ES-I3 (cell line): ENCODE results near the gene SEZ6L.
A peak's percentile ranks its signal among the peaks of the same experiment; 100 is the strongest.

ENCODE experiments used
- H3K36me3 ChIP-seq: 2 replicates; pipeline ENCODE4 v1.6.1; 2013; ENCODE audit warnings: mild to moderate bottlenecking, low read length, control low read depth, moderate library complexity; ENCODE audit not compliant: insufficient read depth
- H3K4me1 ChIP-seq: 2 replicates; pipeline ENCODE4 v1.6.1; 2013; ENCODE audit warnings: mild to moderate bottlenecking, control low read depth, low read length; ENCODE audit not compliant: insufficient read depth
- H3K9ac ChIP-seq: 2 replicates; pipeline ENCODE4 v1.6.1; 2013; ENCODE audit warnings: low read depth, mild to moderate bottlenecking, low read length, moderate library complexity
- H3K9me3 ChIP-seq: 2 replicates; pipeline ENCODE4 v1.6.1; 2013; ENCODE audit warnings: mild to moderate bottlenecking, low read length, moderate library complexity; ENCODE audit not compliant: control insufficient read depth, insufficient read depth

Gene SEZ6L

GRCh38 chr22:26333088-26333800 lies 164.0 kb downstream of the SEZ6L start:
- Histone ChIP-seq H3K36me3 (no peaks in the 10 kb centered on the region), H3K4me1 (no peaks in the 10 kb centered on the region), H3K9me3 (no peaks in the 10 kb centered on the region), H3K9ac (no peak overlapping the region)

GRCh38 chr22:26334232-26334631 lies 165.0 kb downstream of the SEZ6L start:
- Histone ChIP-seq H3K36me3 (no peaks in the 10 kb centered on the region), H3K4me1 (no peaks in the 10 kb centered on the region), H3K9ac (no peak overlapping the region), H3K9me3 (no peaks in the 10 kb centered on the region)

- no peak overlapping the region for H3K9ac ChIP-seq
- no peaks in the 10 kb centered on the region for H3K9me3 ChIP-seq
- no peaks in the 10 kb centered on the region for H3K4me1 ChIP-seq
- no peaks in the 10 kb centered on the region for H3K36me3 ChIP-seq
Observed at GRCh38 chr22:26336773-26337172, 167.5 kb downstream of the SEZ6L start.

- H3K36me3 ChIP-seq, result no peaks in the 10 kb centered on the region
- H3K9ac ChIP-seq, result no peak overlapping the region
- H3K4me1 ChIP-seq, result no peaks in the 10 kb centered on the region
- no peaks in the 10 kb centered on the region for H3K9me3 ChIP-seq
Observed at GRCh38 chr22:26339755-26340154, 170.5 kb downstream of the SEZ6L start.

DNA sequence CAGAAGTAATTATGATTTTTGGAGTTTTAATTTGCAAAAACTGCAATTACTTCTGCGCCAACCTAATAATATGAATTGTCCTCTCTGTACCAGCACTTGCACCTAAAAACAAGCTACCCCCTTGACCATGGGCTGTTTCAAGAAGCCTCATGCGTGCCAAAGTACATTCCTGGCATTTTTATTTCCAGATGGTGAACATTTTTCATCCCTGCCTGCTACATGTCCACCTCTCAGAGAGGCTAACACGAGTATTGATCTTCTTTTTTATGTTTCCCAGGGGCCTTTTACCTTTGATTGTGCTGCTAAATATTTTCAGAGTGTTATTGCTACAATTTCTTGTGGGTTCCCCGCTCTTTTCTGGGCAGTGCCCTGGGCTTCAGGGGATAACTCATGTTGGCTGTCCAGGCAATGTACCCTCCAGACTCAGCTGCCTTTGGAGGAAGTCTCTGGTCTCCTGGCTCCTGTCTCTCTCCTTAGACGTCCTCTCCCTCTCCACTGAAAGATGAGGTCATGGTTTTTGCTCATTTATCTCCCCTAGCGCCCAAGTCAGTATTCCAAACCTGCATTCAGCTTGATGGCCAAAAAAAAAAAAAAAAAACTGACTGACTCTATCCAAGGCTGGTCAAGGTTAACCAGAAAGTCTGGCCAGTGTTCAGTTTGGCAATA lies 173.6 kb downstream of the SEZ6L start:
- Histone ChIP-seq H3K9ac (no peak overlapping the region), H3K4me1 (no peaks in the 10 kb centered on the region), H3K36me3 (no peaks in the 10 kb centered on the region), H3K9me3 (no peaks in the 10 kb centered on the region)

GRCh38 chr22:26345496-26345895 lies 176.2 kb downstream of the SEZ6L start:
- Histone ChIP-seq H3K36me3 (no peaks in the 10 kb centered on the region), H3K9ac (no peak overlapping the region), H3K4me1 (no peaks in the 10 kb centered on the region), H3K9me3 (no peaks in the 10 kb centered on the region)

DNA sequence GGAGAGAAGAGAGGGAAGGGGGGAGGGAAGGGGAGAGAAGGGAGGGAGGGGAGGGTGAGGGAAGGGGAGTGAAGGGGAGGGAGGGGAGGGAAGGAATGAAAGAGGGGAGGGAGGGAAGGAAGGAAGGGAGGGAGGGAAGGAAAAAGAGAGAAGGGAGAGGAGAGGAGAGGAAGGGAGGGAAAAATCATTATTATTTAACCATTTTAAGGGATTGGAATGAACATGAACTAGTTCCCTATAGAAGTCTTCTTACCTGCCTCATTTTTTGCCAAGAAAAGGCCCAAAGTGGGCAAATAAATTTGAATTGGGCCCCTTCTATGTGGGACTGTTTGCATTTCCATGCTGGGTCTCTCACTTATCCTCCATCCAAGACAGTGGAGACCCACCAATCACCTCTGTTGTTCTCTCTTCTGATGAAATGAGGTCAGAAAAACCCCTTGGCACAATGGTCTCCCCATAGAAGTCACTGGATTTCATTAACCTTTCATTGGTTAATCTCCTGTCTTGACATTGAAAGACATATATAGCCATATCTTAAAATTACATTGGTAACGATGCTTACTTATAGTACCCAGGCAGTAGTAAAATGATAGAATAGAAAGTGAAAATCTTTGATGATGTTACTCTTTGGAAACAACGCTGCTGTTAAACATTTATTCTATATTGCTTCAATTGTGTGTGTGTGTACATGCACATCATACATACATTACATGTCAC lies 179.7 kb downstream of the SEZ6L start:
- Histone ChIP-seq H3K9ac (no peak overlapping the region), H3K36me3 (no peaks in the 10 kb centered on the region), H3K9me3 (no peaks in the 10 kb centered on the region), H3K4me1 (no peaks in the 10 kb centered on the region)

DNA sequence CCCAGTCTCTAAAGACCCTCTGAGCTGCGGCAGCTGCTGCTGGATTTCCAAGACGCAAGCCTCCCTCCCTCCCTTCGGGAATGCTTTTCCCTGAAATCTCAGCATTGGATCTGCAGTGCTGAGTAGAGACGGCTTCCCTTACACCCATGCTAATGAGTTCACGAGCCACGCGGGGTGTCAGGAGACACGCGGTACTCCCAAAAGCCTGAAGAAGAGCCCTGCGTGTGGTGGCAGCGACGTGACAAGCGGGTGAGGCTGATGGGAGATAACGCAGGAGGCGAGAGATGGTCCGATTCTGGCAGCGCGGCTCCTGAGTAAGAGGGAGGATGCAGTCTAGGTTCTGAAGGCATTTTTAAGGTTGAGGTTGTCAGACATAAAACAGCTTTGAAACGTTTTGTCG lies 185.4 kb downstream of the SEZ6L start:
- H3K36me3 ChIP-seq, result no peaks in the 10 kb centered on the region
- H3K4me1 ChIP-seq, result no peaks in the 10 kb centered on the region

DNA sequence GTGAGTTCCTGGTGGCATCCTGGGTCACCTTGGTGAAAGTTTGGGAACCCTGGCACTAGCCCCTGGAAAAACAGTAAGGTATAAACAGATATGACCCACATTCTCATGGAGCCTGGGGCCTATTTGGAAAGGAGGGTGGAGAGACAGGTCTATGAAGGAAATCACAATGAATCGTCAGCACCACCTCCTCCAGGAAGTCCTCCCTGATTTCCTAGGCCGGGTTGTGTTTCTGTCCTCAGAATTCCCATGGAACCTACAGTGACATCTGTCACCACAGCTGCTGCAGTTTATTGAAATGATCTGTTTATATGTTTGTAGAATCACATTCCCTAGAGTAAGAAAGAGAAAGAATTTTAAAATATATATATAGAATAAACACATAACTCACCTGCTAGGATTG lies 188.0 kb downstream of the SEZ6L start:
- Histone ChIP-seq H3K36me3 (no peaks in the 10 kb centered on the region), H3K9me3 (no peaks in the 10 kb centered on the region), H3K4me1 (no peaks in the 10 kb centered on the region), H3K9ac (no peak overlapping the region)

More for the DNA sequence above, 185.4 kb downstream of the SEZ6L start:
- H3K9me3 ChIP-seq, result no peaks in the 10 kb centered on the region
- H3K9ac ChIP-seq, result no peak overlapping the region

- H3K4me1 ChIP-seq, result no peaks in the 10 kb centered on the region
- H3K9ac ChIP-seq, result no peak overlapping the region
- H3K9me3 ChIP-seq, result no peaks in the 10 kb centered on the region
- H3K36me3 ChIP-seq, result no peaks in the 10 kb centered on the region
Observed at GRCh38 chr22:26357813-26358212, 188.6 kb downstream of the SEZ6L start.

GRCh38 chr22:26359156-26359555 lies 189.9 kb downstream of the SEZ6L start:
- Histone ChIP-seq H3K36me3 (no peaks in the 10 kb centered on the region), H3K4me1 (no peaks in the 10 kb centered on the region), H3K9me3 (no peaks in the 10 kb centered on the region), H3K9ac (no peak overlapping the region)

DNA sequence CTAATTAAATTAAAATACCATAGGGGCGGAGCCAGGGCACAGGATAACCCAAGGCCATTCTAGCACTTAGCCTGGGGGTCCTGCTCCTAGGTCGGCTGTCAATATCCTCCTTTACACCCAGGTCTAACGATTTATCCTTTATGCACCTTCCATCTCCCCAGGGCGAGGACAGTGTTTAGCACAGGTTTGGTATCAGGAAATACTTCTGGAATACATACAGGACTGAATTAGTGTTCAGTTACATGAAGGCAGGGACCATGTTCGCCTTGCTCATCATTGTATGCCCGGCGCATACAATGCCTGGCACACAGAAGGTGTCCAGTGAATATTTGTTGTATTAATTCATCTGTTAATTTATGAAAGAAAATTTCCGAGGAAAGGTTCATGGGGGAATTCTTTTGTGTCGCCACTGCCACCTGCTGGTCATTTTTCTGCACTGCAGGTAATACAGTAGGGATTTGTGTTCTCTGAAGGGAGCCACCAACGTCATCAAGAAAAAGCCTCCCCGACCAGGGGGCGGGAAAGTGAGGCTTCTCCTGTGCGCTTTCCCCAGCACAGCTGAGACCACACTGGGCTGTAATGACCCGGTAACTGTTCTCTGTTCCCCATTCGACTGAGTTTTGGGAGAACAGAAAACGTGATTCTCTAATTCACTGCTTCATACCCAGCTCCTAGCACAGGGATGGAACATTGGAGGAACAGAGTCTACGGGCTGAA lies 191.1 kb downstream of the SEZ6L start:
- no peaks in the 10 kb centered on the region for H3K4me1 ChIP-seq
- no peaks in the 10 kb centered on the region for H3K9me3 ChIP-seq
- no peaks in the 10 kb centered on the region for H3K36me3 ChIP-seq
- peak overlapping the region; percentile 43 for H3K9ac ChIP-seq

DNA sequence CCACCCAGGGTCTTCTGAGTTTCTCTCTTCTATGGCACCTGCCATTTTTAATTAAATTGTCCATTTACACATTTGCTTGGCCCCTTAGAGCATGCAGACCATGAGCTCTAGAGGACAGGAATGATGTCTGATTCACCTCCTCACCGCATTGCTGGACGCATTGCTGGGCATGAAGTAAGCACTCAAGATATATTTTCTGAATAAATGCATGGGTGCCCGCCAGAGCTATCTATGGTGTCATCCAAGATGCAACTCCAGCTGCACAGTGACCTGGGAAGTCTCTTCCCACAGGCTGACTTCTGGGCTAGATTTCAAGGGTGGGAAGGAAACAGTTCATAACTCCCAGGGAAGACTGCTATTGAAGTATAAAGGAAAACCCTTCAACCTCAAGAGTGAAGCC lies 193.2 kb downstream of the SEZ6L start:
- Histone ChIP-seq H3K9me3 (no peaks in the 10 kb centered on the region), H3K9ac (no peak overlapping the region), H3K4me1 (no peaks in the 10 kb centered on the region), H3K36me3 (no peaks in the 10 kb centered on the region)
